IMR-90 (cell line): Measurements from ENCODE around the gene SLC41A1. TPM values are rescaled to one million over a fixed set of nuclear protein-coding genes. Genes with fewer than 3 reads are reported as not detected.

ENCODE experiments used
- NFE2L2 ChIP-seq: fragments of 150-350 bp; IDR thresholded peaks from 2 replicates; pipeline ENCODE4 v1.6.1; 2016; ENCODE audit warnings: low read depth, mild to moderate bottlenecking, low read length
- RAD21 ChIP-seq: IDR thresholded peaks from 2 replicates; pipeline ENCODE4 v1.6.1; 2012; ENCODE audit warnings: low read length, improper control_type of control experiment
- polyA plus RNA-seq, 3 experiments: library from polyadenylated mRNA; depleted of rRNA; stranded (reverse); fragments of >200 nt; gene quantifications; 2 replicates each; pipeline ENCODE4 v1.2.3, GENCODE V29; 2012; ENCODE audit warnings: low replicate concordance in 1 of 3
- total RNA-seq: library from RNA; depleted of rRNA; stranded (reverse); fragments of >200 nt; gene quantifications from 2 replicates; pipeline ENCODE4 v1.2.3, GENCODE V29; 2012
- TF ChIP-seq, protein P1 (sequence below): fragments of 150-350 bp; IDR thresholded peaks from 2 replicates; pipeline ENCODE4 v1.6.1; 2016; ENCODE audit warnings: low read depth, mild to moderate bottlenecking, low read length, moderate library complexity, borderline replicate concordance

SLC41A1 gene
- total and polyA plus RNA-seq, 2 of the 4 experiments (the other 2 are of a cell fraction) = 6.3 to 26.3 TPM

- TF ChIP-seq, protein P1, sequence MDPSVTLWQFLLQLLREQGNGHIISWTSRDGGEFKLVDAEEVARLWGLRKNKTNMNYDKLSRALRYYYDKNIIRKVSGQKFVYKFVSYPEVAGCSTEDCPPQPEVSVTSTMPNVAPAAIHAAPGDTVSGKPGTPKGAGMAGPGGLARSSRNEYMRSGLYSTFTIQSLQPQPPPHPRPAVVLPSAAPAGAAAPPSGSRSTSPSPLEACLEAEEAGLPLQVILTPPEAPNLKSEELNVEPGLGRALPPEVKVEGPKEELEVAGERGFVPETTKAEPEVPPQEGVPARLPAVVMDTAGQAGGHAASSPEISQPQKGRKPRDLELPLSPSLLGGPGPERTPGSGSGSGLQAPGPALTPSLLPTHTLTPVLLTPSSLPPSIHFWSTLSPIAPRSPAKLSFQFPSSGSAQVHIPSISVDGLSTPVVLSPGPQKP = no peak
- TF ChIP-seq NFE2L2 (no peak; the same call in 1 of the 2 replicates), RAD21 (no peak)
Measured at GRCh38 chr1:205750138-205751035, 62.6 kb downstream of the SLC41A1 start, which contains the start of gene NUCKS1 (continued).
